GM21737 (cell line): Measurements from ENCODE around the gene C1orf53.
"Not testable (repeated sequence)": the region's sequence is repeated elsewhere in the genome, so short reads cannot be mapped to it uniquely, and the experiment has no call there.

Experiments used
- ATAC-seq: cut with Tn5 transposase; IDR thresholded peaks from one replicate; pipeline ENCODE4 v1.9.1; 2021; ENCODE audit warnings: mild to moderate bottlenecking, moderate library complexity; ENCODE audit not compliant: unreplicated experiment

The C1orf53 gene

GRCh38 chr1:197920414-197921117 is 18.1 kb downstream of the C1orf53 start:
- ATAC-seq, result no peak

DNA sequence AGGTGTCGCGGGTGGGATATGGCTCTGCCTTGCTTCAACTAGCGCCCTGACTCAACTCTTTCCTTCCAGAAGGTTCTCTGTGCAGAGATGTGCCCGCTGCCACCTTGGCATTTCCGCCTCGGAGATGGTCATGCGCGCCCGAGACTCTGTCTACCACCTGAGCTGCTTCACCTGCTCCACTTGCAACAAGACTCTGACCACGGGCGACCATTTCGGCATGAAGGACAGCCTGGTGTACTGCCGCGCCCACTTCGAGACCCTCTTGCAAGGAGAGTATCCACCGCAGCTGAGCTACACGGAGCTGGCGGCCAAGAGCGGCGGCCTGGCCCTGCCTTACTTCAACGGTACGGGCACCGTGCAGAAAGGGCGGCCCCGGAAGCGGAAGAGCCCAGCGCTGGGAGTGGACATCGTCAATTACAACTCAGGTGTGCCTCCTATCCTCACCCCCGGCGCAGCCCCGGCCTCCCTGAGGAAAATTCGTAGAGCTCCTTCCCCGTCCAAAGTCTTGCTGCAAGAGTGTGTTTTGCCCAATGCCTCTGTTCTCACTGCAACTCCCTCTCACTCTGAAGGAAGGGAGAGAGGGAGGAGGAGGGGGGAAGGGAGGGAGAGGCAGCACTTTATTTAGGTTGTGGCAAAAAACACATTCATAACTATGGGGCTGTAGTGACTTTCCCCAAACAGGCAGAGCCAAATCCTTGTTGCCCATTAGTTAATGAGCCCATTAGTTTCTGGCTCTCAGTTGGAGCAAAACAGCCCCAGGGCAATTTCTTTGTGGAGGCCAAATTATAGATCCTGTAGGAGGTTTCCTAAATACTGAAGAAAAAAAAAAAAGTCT is 19.0 kb downstream of the C1orf53 start:
- no peak for ATAC-seq

DNA sequence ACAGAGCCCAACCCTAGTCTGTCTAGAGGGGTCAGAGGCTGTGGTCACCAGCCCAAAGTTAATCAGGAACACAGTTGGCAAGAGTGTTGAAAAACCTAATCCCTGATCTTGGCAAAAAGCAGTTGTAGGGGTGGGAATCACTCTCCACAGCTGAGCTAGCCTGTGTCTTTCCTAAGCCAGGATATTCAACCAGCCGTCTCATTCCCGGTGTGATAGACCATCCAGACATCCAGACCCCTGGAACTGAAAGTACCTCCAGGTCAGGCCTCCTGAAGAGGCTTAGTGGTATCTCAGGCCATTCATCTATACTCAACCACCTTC is 19.6 kb downstream of the C1orf53 start:
- ATAC-seq, result no peak

- ATAC-seq, result no peak
Observed at GRCh38 chr1:197923038-197923437, 20.6 kb downstream of the C1orf53 start.

GRCh38 chr1:197924516-197925123 is 22.2 kb downstream of the C1orf53 start:
- ATAC-seq, result no peak

- no peak for ATAC-seq
Observed at GRCh38 chr1:197927908-197928665, 25.7 kb downstream of the C1orf53 start.

- ATAC-seq, result no peak
Observed at GRCh38 chr1:197928849-197929336, 26.5 kb downstream of the C1orf53 start.

- no peak for ATAC-seq
Observed at GRCh38 chr1:197933016-197933415, 30.6 kb downstream of the C1orf53 start.

DNA sequence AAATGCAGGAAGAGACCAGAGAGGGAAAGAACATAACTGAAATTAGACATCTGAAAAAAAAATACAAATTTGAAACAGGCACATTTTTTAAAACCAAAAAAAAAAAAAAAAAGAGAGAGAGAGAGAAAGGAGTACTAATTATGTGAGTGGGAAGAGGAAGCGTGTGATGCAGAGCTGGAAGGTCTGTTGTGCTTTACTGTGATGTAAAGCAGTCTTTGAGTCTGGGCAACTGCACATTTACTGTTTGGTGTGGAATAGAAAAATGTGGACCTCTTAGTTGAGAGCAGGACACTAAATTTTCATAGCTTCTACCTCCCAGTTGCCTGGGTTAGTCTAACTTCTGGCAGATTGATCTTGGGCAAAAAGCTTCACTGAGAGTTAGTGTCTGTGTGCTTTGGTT is 31.2 kb downstream of the C1orf53 start:
- no peak for ATAC-seq

DNA sequence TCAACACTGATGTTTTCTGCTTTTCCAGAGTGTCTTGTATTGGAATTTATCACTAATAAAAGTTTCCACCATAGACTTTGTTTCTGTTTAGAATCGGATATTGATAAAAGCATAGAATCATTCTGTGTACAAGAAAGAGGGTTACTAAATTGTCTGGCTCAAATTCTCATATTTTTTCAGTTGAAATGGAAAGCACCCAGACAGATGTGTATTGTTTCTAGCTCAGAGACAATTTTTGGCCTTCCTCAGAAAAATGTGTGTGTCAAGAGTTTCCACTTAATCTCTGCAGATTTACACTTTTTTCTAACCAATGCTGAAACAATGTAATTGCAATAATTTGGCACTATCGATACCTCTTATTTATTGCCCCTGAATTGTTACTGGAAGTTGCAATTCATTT is 35.0 kb downstream of the C1orf53 start:
- no peak for ATAC-seq

DNA sequence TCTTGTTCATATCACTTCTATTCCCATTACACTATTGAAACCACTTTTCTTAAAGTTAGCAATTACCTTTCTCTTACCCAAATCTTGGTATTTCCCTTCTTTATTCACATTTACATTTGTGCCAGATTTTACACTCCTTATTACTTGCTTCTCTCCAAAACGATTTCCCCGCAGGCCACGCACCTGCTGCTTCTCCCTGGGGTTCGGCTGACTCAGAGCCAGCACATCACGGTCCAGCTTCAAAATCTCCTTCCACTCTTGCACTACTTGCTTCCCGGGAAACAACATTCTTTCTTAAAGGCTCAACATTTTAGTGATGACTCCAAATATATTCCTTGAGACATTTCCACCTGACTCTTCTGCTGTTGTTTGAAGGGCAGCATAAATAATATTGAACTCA is 35.5 kb downstream of the C1orf53 start:
- no peak for ATAC-seq

DNA sequence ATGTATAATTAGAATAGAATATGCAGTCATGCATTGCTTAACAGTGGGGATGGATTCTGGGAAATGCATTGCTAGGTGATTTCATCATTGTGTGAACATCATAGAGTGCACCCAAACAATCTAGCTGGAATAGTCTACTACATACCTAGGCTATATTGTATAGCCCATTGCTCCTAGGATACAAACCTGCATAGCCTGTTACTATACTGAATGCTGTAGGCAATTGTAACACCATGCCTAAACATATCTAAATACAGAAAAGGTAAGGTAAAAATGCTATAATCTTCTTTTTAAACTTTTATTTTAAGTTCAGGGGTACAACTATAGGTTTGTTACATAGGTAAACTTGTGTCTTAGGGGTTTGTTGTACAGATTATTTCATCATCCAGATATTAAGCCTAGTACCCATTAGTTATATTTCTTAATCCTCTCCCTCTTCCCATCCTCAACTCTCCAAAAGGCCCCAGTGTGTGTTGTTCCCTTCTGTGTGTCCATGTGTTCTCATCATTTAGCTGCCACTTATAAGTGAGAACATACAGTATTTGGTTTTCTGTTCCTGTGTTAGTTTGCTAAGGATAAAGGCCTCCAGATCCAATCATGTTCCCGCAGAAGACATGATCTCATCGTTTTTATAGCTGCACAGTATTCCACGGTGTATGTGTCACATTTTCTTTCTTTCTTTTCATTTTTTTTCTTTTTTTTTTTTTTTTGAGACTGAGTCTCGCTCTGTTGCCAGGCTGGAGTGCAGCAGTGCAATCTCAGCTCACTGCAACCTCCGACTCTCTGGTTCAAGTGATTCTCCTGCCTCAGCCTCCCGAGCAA is 36.9 kb downstream of the C1orf53 start:
- ATAC-seq, result not testable (repeated sequence)

DNA sequence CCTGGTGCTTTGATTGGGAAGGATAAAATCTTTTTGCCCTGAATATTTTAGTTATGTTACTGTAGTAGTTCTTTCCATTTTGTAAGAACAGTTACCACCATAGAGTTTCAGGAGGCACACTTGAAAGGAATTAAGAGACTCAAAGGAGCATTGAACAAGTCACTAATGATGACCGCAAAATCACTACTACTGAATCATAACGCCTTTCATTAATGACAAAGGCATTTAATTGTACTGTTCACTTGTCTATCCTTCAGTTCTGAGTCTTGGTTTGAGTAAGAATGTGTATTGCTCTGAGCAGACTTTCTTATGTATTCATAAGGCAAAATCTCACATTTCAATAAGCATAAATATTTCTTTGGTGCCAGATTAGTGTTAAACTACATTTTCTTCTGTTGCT is 39.6 kb downstream of the C1orf53 start:
- no peak for ATAC-seq

DNA sequence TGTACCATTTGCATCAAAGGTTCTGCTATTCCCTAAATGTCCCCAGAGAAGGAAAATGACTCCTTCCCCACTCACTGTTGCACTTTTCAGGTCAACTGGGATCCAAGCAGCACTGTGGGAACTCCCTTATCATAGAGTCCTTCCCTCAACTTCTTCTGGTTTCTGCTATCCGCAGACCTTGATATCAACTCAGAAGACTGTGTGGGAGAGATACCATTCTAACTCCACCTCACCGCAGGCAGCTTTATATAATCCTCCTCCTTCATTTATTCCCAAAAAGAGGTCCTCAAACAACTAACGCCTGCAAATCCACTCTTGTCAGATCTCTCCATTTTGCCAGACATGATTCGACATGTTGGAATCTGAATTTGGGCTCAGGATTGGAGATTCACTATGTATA is 42.1 kb downstream of the C1orf53 start:
- no peak for ATAC-seq

- ATAC-seq, result no peak
Observed at GRCh38 chr1:197948926-197949899, 46.8 kb downstream of the C1orf53 start.

DNA sequence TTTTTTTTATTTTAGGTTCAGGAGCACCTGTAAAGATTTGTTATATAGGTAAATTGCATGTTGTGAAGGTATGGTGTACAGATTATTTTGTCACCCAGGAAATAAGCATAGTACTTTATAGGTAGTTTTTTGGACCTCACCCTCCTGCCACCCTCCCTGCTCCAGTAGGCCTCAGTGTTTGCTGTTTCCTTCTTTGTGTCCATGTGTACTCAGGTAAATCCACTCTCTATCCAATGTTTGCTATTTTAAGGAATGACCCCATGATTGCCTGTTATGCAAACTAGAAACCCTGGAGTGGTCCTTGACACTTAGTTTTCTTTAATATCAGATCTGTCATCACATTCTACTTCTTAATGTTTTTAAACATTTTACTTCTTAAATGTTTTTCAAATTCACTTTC is 48.7 kb downstream of the C1orf53 start:
- ATAC-seq, result no peak

GRCh38 chr1:197951617-197952175 is 49.3 kb downstream of the C1orf53 start:
- ATAC-seq, result no peak

GRCh38 chr1:197953472-197953871 is 51.0 kb downstream of the C1orf53 start:
- not testable (repeated sequence) for ATAC-seq
